DND-41 (cell line): Measurements from ENCODE around the gene EFNA4.

Experiments
- EZH2 ChIP-seq: IDR thresholded peaks from 3 replicates; pipeline ENCODE4 v1.6.1; 2012; ENCODE audit warnings: borderline replicate concordance, low read depth, mild to moderate bottlenecking, moderate library complexity, low read length, inconsistent platforms; ENCODE audit not compliant: severe bottlenecking
- TF ChIP-seq, protein P1 (sequence below): IDR thresholded peaks from 2 replicates; pipeline ENCODE4 v1.5.1; 2012; ENCODE audit warnings: borderline replicate concordance, low read length, moderate library complexity, mild to moderate bottlenecking; ENCODE audit not compliant: poor library complexity, severe bottlenecking; ENCODE audit errors: extremely low read depth

DNA sequence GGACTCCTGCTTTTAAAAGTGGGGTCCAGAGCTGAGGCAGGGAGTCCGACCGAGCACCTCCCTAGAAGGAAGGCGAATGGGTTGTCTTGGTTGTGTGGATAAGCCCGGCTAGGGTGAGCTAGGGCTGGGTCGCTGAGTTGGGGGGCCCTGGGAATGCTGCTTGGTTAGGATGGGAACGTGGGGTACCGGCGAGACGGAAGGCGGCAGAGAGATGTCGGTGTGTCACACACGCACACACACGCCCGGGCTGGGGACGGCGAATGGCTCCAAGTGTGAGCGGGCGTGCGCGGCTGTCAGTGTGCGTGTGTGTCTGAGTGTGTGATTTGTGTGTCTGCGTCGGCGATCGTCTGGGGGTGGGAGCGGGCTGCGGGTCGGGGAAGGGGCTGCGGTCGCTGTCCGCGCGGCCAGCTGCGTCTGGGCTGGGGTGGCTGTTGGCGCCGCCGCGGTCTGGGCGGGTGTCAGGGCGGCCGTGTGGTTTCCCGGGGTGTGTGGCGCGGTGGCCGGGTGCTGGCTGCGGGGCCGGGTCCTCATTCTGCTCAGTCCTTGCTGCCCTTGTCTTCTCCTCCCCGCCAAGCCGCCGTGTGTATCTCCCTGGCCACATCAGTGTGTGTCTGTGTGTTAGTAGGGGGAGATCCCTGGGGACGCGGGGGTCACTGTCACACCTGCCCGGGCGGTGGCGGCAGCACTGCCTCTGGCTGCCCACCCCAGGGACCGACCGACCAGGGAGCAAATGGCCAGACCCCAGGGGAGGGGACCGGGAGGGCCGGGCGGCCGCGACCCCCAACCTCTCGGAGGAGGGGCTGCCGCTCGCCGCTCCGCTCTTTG, 16.2 kb downstream of the EFNA4 start:
- TF ChIP-seq, protein P1, sequence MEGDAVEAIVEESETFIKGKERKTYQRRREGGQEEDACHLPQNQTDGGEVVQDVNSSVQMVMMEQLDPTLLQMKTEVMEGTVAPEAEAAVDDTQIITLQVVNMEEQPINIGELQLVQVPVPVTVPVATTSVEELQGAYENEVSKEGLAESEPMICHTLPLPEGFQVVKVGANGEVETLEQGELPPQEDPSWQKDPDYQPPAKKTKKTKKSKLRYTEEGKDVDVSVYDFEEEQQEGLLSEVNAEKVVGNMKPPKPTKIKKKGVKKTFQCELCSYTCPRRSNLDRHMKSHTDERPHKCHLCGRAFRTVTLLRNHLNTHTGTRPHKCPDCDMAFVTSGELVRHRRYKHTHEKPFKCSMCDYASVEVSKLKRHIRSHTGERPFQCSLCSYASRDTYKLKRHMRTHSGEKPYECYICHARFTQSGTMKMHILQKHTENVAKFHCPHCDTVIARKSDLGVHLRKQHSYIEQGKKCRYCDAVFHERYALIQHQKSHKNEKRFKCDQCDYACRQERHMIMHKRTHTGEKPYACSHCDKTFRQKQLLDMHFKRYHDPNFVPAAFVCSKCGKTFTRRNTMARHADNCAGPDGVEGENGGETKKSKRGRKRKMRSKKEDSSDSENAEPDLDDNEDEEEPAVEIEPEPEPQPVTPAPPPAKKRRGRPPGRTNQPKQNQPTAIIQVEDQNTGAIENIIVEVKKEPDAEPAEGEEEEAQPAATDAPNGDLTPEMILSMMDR, result no peak
- TF ChIP-seq EZH2, result no peak
